ENCODE measurements around the gene ANXA11.

Gene ANXA11

GRCh38 chr10:80150172-80150571 is 55.2 kb downstream of the ANXA11 start:
- no peak for TF ChIP-seq CTCF (IDR thresholded peaks at IDR 0.05)

GRCh38 chr10:80149123-80149522 is 56.2 kb downstream of the ANXA11 start:
- TF ChIP-seq CTCF (IDR thresholded peaks at IDR 0.05), result no peak

GRCh38 chr10:80148166-80148805 is 57.1 kb downstream of the ANXA11 start:
- no peak for TF ChIP-seq CTCF (IDR thresholded peaks at IDR 0.05)

GRCh38 chr10:80146918-80147317 is 58.4 kb downstream of the ANXA11 start:
- TF ChIP-seq CTCF (IDR thresholded peaks at IDR 0.05), result no peak

GRCh38 chr10:80144696-80145131 is 60.6 kb downstream of the ANXA11 start:
- TF ChIP-seq CTCF (IDR thresholded peaks at IDR 0.05), result no peak

GRCh38 chr10:80144067-80144695 is 61.2 kb downstream of the ANXA11 start:
- 0 out of 2 replicates have a peak, but pooled peaks have one; percentile 8 for TF ChIP-seq CTCF (IDR thresholded peaks at IDR 0.05)

- no peak for TF ChIP-seq CTCF (IDR thresholded peaks at IDR 0.05)
Measured at GRCh38 chr10:80141696-80142460, 63.5 kb downstream of the ANXA11 start.
